DOHH2 (cell line): ENCODE results near the gene LMAN1.

Experiments used
- H3F3A ChIP-seq: fragments of 200-600 bp; sonication (generic), shearing (Covaris generic); 2 replicates; pipeline ENCODE4 v1.6.0; 2016; ENCODE audit warnings: antibody characterized with exemption, mild to moderate bottlenecking; ENCODE audit not compliant: control insufficient read depth, insufficient read depth
- H3K27ac ChIP-seq: fragments of 200-600 bp; sonication (generic); 2 replicates; pipeline ENCODE4 v1.5.1; 2014; ENCODE audit warnings: low read depth, mild to moderate bottlenecking, low read length, moderate library complexity
- H3K27me3 ChIP-seq: fragments of 200-600 bp; sonication (generic); 2 replicates; pipeline ENCODE4 v1.6.1; 2014; ENCODE audit warnings: mild to moderate bottlenecking, low read length, mixed read lengths; ENCODE audit not compliant: control insufficient read depth
- H3K36me3 ChIP-seq: fragments of 200-600 bp; sonication (generic); 2 replicates; pipeline ENCODE4 v1.6.1; 2014; ENCODE audit warnings: mild to moderate bottlenecking, low read length, moderate library complexity, mixed read lengths; ENCODE audit not compliant: control insufficient read depth
- H3K4me1 ChIP-seq: fragments of 200-600 bp; sonication (generic); 2 replicates; pipeline ENCODE4 v1.6.1; 2014; ENCODE audit warnings: mild to moderate bottlenecking, low read length, mixed read lengths; ENCODE audit not compliant: control insufficient read depth
- H3K4me2 ChIP-seq: fragments of 200-600 bp; sonication (generic); 2 replicates; pipeline ENCODE4 v1.6.0; 2014; ENCODE audit warnings: mild to moderate bottlenecking, low read length, moderate library complexity
- H3K4me3 ChIP-seq: fragments of 200-600 bp; sonication (generic); 2 replicates; pipeline ENCODE4 v1.5.1; 2014; ENCODE audit warnings: mild to moderate bottlenecking, low read length, mixed read lengths
- H3K79me2 ChIP-seq: fragments of 200-600 bp; sonication (generic); 2 replicates; pipeline ENCODE4 v1.6.1; 2014; ENCODE audit warnings: mild to moderate bottlenecking, low read length, mixed read lengths; ENCODE audit not compliant: control insufficient read depth
- H3K9me2 ChIP-seq: fragments of 200-600 bp; sonication (generic); replicated peaks from 2 replicates; pipeline ENCODE4 v1.6.1; 2014; ENCODE audit warnings: mild to moderate bottlenecking, low read length, mixed read lengths; ENCODE audit not compliant: control insufficient read depth
- H3K9me3 ChIP-seq: fragments of 200-600 bp; sonication (generic); 2 replicates; pipeline ENCODE4 v1.6.1; 2014; ENCODE audit warnings: antibody characterized with exemption, low read length, mixed read lengths; ENCODE audit not compliant: control insufficient read depth, insufficient read depth
- H4K20me1 ChIP-seq: fragments of 200-600 bp; sonication (generic); 2 replicates; pipeline ENCODE4 v1.6.0; 2014; ENCODE audit warnings: low read depth, mild to moderate bottlenecking, antibody characterized with exemption, low read length, moderate library complexity; ENCODE audit not compliant: control insufficient read depth, insufficient read depth
- EZH2phosphoT487 ChIP-seq: fragments of 200-600 bp; sonication (generic); IDR thresholded peaks from 2 replicates; pipeline ENCODE4 v1.6.1; 2017; ENCODE audit warnings: borderline replicate concordance, mild to moderate bottlenecking, antibody characterized with exemption, low read length, moderate library complexity, mixed read lengths
- TF ChIP-seq, protein P1 (sequence below): fragments of 200-600 bp; sonication (generic); IDR thresholded peaks from one replicate; pipeline ENCODE4 v1.5.1; 2014; ENCODE audit warnings: antibody characterized with exemption, mild to moderate bottlenecking, low read depth, low read length; ENCODE audit not compliant: poor library complexity, severe bottlenecking

LMAN1 gene

GRCh38 chr18:59395226-59396175 lies 36.4 kb upstream of the LMAN1 start:
- Histone ChIP-seq H3K79me2 (no peaks in the 10 kb centered on the region), H3K27me3 (peaks cover 8% of the 10 kb centered on the region; the same call in 1 of the 2 replicates), H3K36me3 (no peaks in the 10 kb centered on the region), H3K9me3 (no peaks in the 10 kb centered on the region), H3K4me1 (no peaks in the 10 kb centered on the region), H3K4me3 (no peak overlapping the region), H3F3A (no peaks in the 10 kb centered on the region), H3K4me2 (no peak overlapping the region), H3K27ac (no peak overlapping the region), H4K20me1 (no peaks in the 10 kb centered on the region), H3K9me2 (no peaks in the 10 kb centered on the region)
- no peak for TF ChIP-seq EZH2phosphoT487
- TF ChIP-seq, protein P1, sequence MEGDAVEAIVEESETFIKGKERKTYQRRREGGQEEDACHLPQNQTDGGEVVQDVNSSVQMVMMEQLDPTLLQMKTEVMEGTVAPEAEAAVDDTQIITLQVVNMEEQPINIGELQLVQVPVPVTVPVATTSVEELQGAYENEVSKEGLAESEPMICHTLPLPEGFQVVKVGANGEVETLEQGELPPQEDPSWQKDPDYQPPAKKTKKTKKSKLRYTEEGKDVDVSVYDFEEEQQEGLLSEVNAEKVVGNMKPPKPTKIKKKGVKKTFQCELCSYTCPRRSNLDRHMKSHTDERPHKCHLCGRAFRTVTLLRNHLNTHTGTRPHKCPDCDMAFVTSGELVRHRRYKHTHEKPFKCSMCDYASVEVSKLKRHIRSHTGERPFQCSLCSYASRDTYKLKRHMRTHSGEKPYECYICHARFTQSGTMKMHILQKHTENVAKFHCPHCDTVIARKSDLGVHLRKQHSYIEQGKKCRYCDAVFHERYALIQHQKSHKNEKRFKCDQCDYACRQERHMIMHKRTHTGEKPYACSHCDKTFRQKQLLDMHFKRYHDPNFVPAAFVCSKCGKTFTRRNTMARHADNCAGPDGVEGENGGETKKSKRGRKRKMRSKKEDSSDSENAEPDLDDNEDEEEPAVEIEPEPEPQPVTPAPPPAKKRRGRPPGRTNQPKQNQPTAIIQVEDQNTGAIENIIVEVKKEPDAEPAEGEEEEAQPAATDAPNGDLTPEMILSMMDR = no peak

- no peak overlapping the region for H3K27ac ChIP-seq
- no peaks in the 10 kb centered on the region for H3K9me3 ChIP-seq
- H3F3A ChIP-seq = no peaks in the 10 kb centered on the region
- H3K4me3 ChIP-seq = no peak overlapping the region
- H3K4me1 ChIP-seq = no peaks in the 10 kb centered on the region
- no peaks in the 10 kb centered on the region for H3K36me3 ChIP-seq
- no peaks in the 10 kb centered on the region for H3K9me2 ChIP-seq
- H3K27me3 ChIP-seq = peaks cover 11% of the 10 kb centered on the region; the same call in 1 of the 2 replicates
- no peak for TF ChIP-seq EZH2phosphoT487
- TF ChIP-seq, protein P1 = no peak
- H3K79me2 ChIP-seq = no peaks in the 10 kb centered on the region
- no peaks in the 10 kb centered on the region for H4K20me1 ChIP-seq
- H3K4me2 ChIP-seq = no peak overlapping the region
Observed at GRCh38 chr18:59393381-59393780, 34.3 kb upstream of the LMAN1 start.

GRCh38 chr18:59388817-59389216 lies 29.8 kb upstream of the LMAN1 start:
- H3F3A ChIP-seq = no peaks in the 10 kb centered on the region
- 0 out of 2 replicates have a peak, but pooled peaks cover 4% of the 10 kb centered on the region for H3K27me3 ChIP-seq
- no peaks in the 10 kb centered on the region for H3K9me3 ChIP-seq
- H3K4me3 ChIP-seq = no peak overlapping the region
- H3K9me2 ChIP-seq = no peaks in the 10 kb centered on the region
- H3K4me2 ChIP-seq = no peak overlapping the region
- no peaks in the 10 kb centered on the region for H3K36me3 ChIP-seq
- H3K79me2 ChIP-seq = no peaks in the 10 kb centered on the region
- H3K4me1 ChIP-seq = no peaks in the 10 kb centered on the region
- H4K20me1 ChIP-seq = no peaks in the 10 kb centered on the region
- no peak for TF ChIP-seq EZH2phosphoT487
- TF ChIP-seq, protein P1 = no peak
- no peak overlapping the region for H3K27ac ChIP-seq
